GM23338 (cell line): ENCODE data around the gene GRIK4. TPM values are rescaled to one million over a fixed set of nuclear protein-coding genes. Genes with fewer than 3 reads are reported as not detected.

Experiments used
- ATAC-seq: fragments of 200-7000 bp; cut with Tn5 transposase; 3 replicates; pipeline ENCODE4 v1.9.1; 2020
- DNase-seq: peaks from one replicate; pipeline ENCODE4 v3.0.0-alpha.2; 2015; ENCODE audit warnings: low spot score
- H2AFZ ChIP-seq: fragments of 200-600 bp; sonication (generic); 2 replicates; pipeline ENCODE4 v1.8.0; 2016; ENCODE audit warnings: antibody characterized with exemption, mild to moderate bottlenecking, moderate library complexity
- H3F3A ChIP-seq: fragments of 200-600 bp; sonication (generic); replicated peaks from 2 replicates; pipeline ENCODE4 v1.8.0; 2017; ENCODE audit warnings: antibody characterized with exemption, mixed run types, low read depth
- H3K27ac ChIP-seq: fragments of 200-600 bp; sonication (generic); 2 replicates; pipeline ENCODE4 v1.6.1; 2016; ENCODE audit warnings: low read depth
- H3K27me3 ChIP-seq: fragments of 200-600 bp; sonication (generic); 2 replicates; pipeline ENCODE4 v1.8.0; 2016; ENCODE audit warnings: mild to moderate bottlenecking, mixed run types, moderate library complexity; ENCODE audit not compliant: insufficient read depth
- H3K36me3 ChIP-seq: fragments of 200-600 bp; sonication (generic); 2 replicates; pipeline ENCODE4 v1.8.0; 2016; ENCODE audit warnings: mild to moderate bottlenecking; ENCODE audit not compliant: insufficient read depth
- H3K4me1 ChIP-seq: fragments of 200-600 bp; sonication (generic); 2 replicates; pipeline ENCODE4 v1.8.0; 2016; ENCODE audit warnings: mild to moderate bottlenecking, moderate library complexity; ENCODE audit not compliant: insufficient read depth
- H3K4me2 ChIP-seq: fragments of 200-600 bp; sonication (generic); 2 replicates; pipeline ENCODE4 v1.7.1; 2017; ENCODE audit warnings: mixed run types
- H3K4me3 ChIP-seq: fragments of 200-600 bp; sonication (generic); 2 replicates; pipeline ENCODE4 v1.6.1; 2016; ENCODE audit warnings: mixed run types
- H3K79me2 ChIP-seq: fragments of 200-600 bp; sonication (generic); replicated peaks from 2 replicates; pipeline ENCODE4 v1.8.0; 2017; ENCODE audit warnings: mild to moderate bottlenecking; ENCODE audit not compliant: insufficient read depth
- H3K9me2 ChIP-seq: fragments of 200-600 bp; sonication (generic); 2 replicates; pipeline ENCODE4 v1.8.0; 2017; ENCODE audit not compliant: insufficient read depth
- H4K20me1 ChIP-seq: fragments of 200-600 bp; sonication (generic); replicated peaks from 2 replicates; pipeline ENCODE4 v1.8.0; 2017; ENCODE audit warnings: mild to moderate bottlenecking; ENCODE audit not compliant: insufficient read depth
- H3K27ac Mint-ChIP-seq: 2 replicates; pipeline ENCODE4 v1.8.0; 2020; ENCODE audit warnings: inconsistent platforms, mild to moderate bottlenecking, moderate library complexity, mixed read lengths
- H3K27me3 Mint-ChIP-seq: 3 replicates; pipeline ENCODE4 v1.8.0; 2022; ENCODE audit warnings: low read depth, mild to moderate bottlenecking, moderate library complexity, mixed read lengths, inconsistent platforms; ENCODE audit not compliant: insufficient read depth, poor library complexity
- H3K36me3 Mint-ChIP-seq: 3 replicates; pipeline ENCODE4 v1.8.0; 2021; ENCODE audit warnings: low read depth, mild to moderate bottlenecking, inconsistent platforms, moderate library complexity, mixed read lengths
- H3K4me1 Mint-ChIP-seq: 3 replicates; pipeline ENCODE4 v1.8.0; 2020; ENCODE audit warnings: mild to moderate bottlenecking, inconsistent platforms, mixed read lengths
- H3K4me3 Mint-ChIP-seq: 3 replicates; pipeline ENCODE4 v1.8.0; 2021; ENCODE audit warnings: moderate library complexity, mild to moderate bottlenecking, inconsistent platforms, mixed read lengths
- H3K9me3 Mint-ChIP-seq: 3 replicates; pipeline ENCODE4 v1.8.0; 2020; ENCODE audit warnings: moderate library complexity, mild to moderate bottlenecking, inconsistent platforms, mixed read lengths
- CREB1 ChIP-seq: fragments of 250-450 bp; sonication (Bioruptor Pico); IDR thresholded peaks from 2 replicates; pipeline ENCODE4 v1.5.0; 2020; ENCODE audit warnings: low read depth, mild to moderate bottlenecking, moderate library complexity
- EZH2 ChIP-seq: fragments of 200-600 bp; sonication (generic); IDR thresholded peaks from one replicate; pipeline ENCODE4 v1.8.0; 2017; ENCODE audit warnings: antibody characterized with exemption, mild to moderate bottlenecking, low read depth; ENCODE audit not compliant: unreplicated experiment
- EZH2phosphoT487 ChIP-seq: fragments of 200-600 bp; sonication (generic); IDR thresholded peaks from one replicate; pipeline ENCODE4 v1.8.1; 2018; ENCODE audit warnings: antibody characterized with exemption; ENCODE audit not compliant: unreplicated experiment
- JUNB ChIP-seq: IDR thresholded peaks from one replicate; pipeline ENCODE4 v1.6.1; 2016; ENCODE audit warnings: antibody characterized with exemption; ENCODE audit not compliant: unreplicated experiment
- NANOG ChIP-seq: IDR thresholded peaks from 2 replicates; pipeline ENCODE4 v1.6.1; 2016; ENCODE audit warnings: antibody characterized with exemption, borderline replicate concordance
- POLR2AphosphoS5 ChIP-seq: IDR thresholded peaks from 2 replicates; pipeline ENCODE4 v1.6.1; 2016; ENCODE audit warnings: antibody characterized with exemption, low read depth
- STAT1 ChIP-seq: IDR thresholded peaks from one replicate; pipeline ENCODE4 v1.6.1; 2016; ENCODE audit warnings: antibody characterized with exemption; ENCODE audit not compliant: unreplicated experiment
- ZNF114 ChIP-seq: fragments of 250-450 bp; sonication (Bioruptor Pico); IDR thresholded peaks from 2 replicates; pipeline ENCODE4 v1.5.0; 2020; ENCODE audit warnings: mild to moderate bottlenecking, moderate library complexity
- ZNF331 ChIP-seq: fragments of 250-450 bp; sonication (Bioruptor Pico); IDR thresholded peaks from 2 replicates; pipeline ENCODE4 v1.5.0; 2020; ENCODE audit warnings: low read depth, mild to moderate bottlenecking, moderate library complexity
- polyA plus RNA-seq: library from polyadenylated mRNA; unstranded; fragments of >200 nt; fragmentation: Nextera tagmentation; extraction: Ambion mirVana; gene quantifications from 2 replicates; pipeline ENCODE4 v1.2.1, GENCODE V29; 2016
- total RNA-seq: library from RNA; depleted of rRNA; stranded (reverse); fragments of >200 nt; shearing (Covaris generic); gene quantifications from 2 replicates; pipeline ENCODE4 v1.2.3, GENCODE V29; 2014
- TF ChIP-seq, protein P1 (sequence below): IDR thresholded peaks from 2 replicates; pipeline ENCODE4 v1.6.1; 2016; ENCODE audit warnings: antibody characterized with exemption
- TF ChIP-seq, protein P2 (sequence below), 2 experiments: fragments of 200-600 bp in 1 of 2; sonication (generic) in 1 of 2; conservative IDR thresholded peaks; 2 replicates each; pipeline versions ENCODE4 v1.5.1 to v1.6.1; 2016 to 2017; ENCODE audit warnings: antibody characterized with exemption in 2 of 2, low read depth in 2 of 2, mild to moderate bottlenecking in 2 of 2, moderate library complexity in 1 of 2
- TF ChIP-seq, protein P3 (sequence below): fragments of 250-450 bp; sonication (Bioruptor Pico); IDR thresholded peaks from 2 replicates; pipeline ENCODE4 v1.5.0; 2020; ENCODE audit warnings: mild to moderate bottlenecking, moderate library complexity
- TF ChIP-seq, protein P4 (sequence below): IDR thresholded peaks from one replicate; pipeline ENCODE4 v1.6.1; 2018; ENCODE audit warnings: antibody characterized with exemption; ENCODE audit not compliant: unreplicated experiment

GRIK4 gene
- total and polyA plus RNA-seq, 2 experiments from 2014 or later: 0.63 to 2.2 TPM

DNA sequence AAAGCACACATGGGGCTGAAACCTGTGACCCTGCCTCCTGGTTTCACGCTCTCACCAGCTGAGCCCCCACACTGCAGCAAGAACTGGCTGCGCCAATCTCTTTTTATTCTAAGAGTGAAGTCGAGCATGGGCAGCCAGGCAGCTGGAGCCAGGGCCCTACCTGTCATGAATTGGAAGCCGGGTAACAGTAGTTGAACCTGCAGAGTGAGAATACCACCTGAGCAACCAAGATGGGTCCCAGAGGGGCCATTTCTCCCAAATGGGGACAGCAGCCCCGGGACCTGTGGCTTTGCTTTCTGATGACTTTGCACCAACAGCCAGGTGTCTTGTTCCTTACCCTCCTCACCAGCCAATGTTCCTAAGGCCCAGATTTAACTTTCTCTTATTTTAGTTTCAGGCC lies 178.9 kb downstream of the GRIK4 start:
- Mint-ChIP-seq H3K27me3 (no peaks in the 10 kb centered on the region), H3K36me3 (no peaks in the 10 kb centered on the region), H3K4me1 (no peaks in the 10 kb centered on the region), H3K4me3 (no peak overlapping the region), H3K9me3 (no peaks in the 10 kb centered on the region), H3K27ac (no peak overlapping the region)
- Histone ChIP-seq H3K9me2 (peaks cover 3% of the 10 kb centered on the region; the same call in 1 of the 2 replicates), H2AFZ (no peak overlapping the region), H3K4me2 (no peak overlapping the region), H3K36me3 (no peaks in the 10 kb centered on the region), H4K20me1 (no peaks in the 10 kb centered on the region), H3K79me2 (no peaks in the 10 kb centered on the region), H3K27ac (no peak overlapping the region), H3K27me3 (no peaks in the 10 kb centered on the region), H3K4me1 (no peaks in the 10 kb centered on the region), H3K4me3 (no peak overlapping the region), H3F3A (no peaks in the 10 kb centered on the region)
- ATAC-seq (no peak), DNase-seq (no peak)
- TF ChIP-seq, protein P1, sequence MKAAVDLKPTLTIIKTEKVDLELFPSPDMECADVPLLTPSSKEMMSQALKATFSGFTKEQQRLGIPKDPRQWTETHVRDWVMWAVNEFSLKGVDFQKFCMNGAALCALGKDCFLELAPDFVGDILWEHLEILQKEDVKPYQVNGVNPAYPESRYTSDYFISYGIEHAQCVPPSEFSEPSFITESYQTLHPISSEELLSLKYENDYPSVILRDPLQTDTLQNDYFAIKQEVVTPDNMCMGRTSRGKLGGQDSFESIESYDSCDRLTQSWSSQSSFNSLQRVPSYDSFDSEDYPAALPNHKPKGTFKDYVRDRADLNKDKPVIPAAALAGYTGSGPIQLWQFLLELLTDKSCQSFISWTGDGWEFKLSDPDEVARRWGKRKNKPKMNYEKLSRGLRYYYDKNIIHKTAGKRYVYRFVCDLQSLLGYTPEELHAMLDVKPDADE: no peak
- TF ChIP-seq EZH2phosphoT487 (no peak), EZH2 (no peak), JUNB (no peak), ZNF331 (no peak), POLR2AphosphoS5 (no peak), CREB1 (CRISPR knock-in tag) (no peak), ZNF114 (CRISPR knock-in tag) (no peak), STAT1 (no peak), NANOG (no peak)
- TF ChIP-seq, protein P2, sequence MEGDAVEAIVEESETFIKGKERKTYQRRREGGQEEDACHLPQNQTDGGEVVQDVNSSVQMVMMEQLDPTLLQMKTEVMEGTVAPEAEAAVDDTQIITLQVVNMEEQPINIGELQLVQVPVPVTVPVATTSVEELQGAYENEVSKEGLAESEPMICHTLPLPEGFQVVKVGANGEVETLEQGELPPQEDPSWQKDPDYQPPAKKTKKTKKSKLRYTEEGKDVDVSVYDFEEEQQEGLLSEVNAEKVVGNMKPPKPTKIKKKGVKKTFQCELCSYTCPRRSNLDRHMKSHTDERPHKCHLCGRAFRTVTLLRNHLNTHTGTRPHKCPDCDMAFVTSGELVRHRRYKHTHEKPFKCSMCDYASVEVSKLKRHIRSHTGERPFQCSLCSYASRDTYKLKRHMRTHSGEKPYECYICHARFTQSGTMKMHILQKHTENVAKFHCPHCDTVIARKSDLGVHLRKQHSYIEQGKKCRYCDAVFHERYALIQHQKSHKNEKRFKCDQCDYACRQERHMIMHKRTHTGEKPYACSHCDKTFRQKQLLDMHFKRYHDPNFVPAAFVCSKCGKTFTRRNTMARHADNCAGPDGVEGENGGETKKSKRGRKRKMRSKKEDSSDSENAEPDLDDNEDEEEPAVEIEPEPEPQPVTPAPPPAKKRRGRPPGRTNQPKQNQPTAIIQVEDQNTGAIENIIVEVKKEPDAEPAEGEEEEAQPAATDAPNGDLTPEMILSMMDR (conservative IDR thresholded peaks at IDR 0.05; ENCODE audit: low read depth in 2 of 2): no peak
- TF ChIP-seq, protein P3, sequence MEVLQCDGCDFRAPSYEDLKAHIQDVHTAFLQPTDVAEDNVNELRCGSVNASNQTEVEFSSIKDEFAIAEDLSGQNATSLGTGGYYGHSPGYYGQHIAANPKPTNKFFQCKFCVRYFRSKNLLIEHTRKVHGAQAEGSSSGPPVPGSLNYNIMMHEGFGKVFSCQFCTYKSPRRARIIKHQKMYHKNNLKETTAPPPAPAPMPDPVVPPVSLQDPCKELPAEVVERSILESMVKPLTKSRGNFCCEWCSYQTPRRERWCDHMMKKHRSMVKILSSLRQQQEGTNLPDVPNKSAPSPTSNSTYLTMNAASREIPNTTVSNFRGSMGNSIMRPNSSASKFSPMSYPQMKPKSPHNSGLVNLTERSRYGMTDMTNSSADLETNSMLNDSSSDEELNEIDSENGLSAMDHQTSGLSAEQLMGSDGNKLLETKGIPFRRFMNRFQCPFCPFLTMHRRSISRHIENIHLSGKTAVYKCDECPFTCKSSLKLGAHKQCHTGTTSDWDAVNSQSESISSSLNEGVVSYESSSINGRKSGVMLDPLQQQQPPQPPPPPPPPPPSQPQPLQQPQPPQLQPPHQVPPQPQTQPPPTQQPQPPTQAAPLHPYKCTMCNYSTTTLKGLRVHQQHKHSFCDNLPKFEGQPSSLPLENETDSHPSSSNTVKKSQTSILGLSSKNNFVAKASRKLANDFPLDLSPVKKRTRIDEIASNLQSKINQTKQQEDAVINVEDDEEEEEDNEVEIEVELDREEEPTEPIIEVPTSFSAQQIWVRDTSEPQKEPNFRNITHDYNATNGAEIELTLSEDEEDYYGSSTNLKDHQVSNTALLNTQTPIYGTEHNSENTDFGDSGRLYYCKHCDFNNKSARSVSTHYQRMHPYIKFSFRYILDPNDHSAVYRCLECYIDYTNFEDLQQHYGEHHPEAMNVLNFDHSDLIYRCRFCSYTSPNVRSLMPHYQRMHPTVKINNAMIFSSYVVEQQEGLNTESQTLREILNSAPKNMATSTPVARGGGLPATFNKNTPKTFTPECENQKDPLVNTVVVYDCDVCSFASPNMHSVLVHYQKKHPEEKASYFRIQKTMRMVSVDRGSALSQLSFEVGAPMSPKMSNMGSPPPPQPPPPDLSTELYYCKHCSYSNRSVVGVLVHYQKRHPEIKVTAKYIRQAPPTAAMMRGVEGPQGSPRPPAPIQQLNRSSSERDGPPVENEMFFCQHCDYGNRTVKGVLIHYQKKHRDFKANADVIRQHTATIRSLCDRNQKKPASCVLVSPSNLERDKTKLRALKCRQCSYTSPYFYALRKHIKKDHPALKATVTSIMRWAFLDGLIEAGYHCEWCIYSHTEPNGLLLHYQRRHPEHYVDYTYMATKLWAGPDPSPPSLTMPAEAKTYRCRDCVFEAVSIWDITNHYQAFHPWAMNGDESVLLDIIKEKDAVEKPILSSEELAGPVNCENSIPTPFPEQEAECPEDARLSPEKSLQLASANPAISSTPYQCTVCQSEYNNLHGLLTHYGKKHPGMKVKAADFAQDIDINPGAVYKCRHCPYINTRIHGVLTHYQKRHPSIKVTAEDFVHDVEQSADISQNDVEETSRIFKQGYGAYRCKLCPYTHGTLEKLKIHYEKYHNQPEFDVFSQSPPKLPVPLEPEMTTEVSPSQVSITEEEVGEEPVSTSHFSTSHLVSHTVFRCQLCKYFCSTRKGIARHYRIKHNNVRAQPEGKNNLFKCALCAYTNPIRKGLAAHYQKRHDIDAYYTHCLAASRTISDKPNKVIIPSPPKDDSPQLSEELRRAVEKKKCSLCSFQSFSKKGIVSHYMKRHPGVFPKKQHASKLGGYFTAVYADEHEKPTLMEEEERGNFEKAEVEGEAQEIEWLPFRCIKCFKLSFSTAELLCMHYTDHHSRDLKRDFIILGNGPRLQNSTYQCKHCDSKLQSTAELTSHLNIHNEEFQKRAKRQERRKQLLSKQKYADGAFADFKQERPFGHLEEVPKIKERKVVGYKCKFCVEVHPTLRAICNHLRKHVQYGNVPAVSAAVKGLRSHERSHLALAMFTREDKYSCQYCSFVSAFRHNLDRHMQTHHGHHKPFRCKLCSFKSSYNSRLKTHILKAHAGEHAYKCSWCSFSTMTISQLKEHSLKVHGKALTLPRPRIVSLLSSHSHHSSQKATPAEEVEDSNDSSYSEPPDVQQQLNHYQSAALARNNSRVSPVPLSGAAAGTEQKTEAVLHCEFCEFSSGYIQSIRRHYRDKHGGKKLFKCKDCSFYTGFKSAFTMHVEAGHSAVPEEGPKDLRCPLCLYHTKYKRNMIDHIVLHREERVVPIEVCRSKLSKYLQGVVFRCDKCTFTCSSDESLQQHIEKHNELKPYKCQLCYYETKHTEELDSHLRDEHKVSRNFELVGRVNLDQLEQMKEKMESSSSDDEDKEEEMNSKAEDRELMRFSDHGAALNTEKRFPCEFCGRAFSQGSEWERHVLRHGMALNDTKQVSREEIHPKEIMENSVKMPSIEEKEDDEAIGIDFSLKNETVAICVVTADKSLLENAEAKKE (CRISPR knock-in tag): no peak
- TF ChIP-seq, protein P4, sequence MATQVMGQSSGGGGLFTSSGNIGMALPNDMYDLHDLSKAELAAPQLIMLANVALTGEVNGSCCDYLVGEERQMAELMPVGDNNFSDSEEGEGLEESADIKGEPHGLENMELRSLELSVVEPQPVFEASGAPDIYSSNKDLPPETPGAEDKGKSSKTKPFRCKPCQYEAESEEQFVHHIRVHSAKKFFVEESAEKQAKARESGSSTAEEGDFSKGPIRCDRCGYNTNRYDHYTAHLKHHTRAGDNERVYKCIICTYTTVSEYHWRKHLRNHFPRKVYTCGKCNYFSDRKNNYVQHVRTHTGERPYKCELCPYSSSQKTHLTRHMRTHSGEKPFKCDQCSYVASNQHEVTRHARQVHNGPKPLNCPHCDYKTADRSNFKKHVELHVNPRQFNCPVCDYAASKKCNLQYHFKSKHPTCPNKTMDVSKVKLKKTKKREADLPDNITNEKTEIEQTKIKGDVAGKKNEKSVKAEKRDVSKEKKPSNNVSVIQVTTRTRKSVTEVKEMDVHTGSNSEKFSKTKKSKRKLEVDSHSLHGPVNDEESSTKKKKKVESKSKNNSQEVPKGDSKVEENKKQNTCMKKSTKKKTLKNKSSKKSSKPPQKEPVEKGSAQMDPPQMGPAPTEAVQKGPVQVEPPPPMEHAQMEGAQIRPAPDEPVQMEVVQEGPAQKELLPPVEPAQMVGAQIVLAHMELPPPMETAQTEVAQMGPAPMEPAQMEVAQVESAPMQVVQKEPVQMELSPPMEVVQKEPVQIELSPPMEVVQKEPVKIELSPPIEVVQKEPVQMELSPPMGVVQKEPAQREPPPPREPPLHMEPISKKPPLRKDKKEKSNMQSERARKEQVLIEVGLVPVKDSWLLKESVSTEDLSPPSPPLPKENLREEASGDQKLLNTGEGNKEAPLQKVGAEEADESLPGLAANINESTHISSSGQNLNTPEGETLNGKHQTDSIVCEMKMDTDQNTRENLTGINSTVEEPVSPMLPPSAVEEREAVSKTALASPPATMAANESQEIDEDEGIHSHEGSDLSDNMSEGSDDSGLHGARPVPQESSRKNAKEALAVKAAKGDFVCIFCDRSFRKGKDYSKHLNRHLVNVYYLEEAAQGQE: no peak
